ENCODE data around the gene PRR35.

- no peak for TF ChIP-seq POLR2A (IDR thresholded peaks at IDR 0.05)
- no peak for TF ChIP-seq POLR2AphosphoS5 (IDR thresholded peaks at IDR 0.05)
- no peak for TF ChIP-seq CTCF (IDR thresholded peaks at IDR 0.05)
- no peak for TF ChIP-seq EP300 (IDR thresholded peaks at IDR 0.05)
Measured at GRCh38 chr16:549544-550263, 10.5 kb upstream of the PRR35 start.

Data from upper lobe of left lung (tissue), 4 donors.